ENCODE measurements around the gene PHLPP1.

Gene PHLPP1

DNA sequence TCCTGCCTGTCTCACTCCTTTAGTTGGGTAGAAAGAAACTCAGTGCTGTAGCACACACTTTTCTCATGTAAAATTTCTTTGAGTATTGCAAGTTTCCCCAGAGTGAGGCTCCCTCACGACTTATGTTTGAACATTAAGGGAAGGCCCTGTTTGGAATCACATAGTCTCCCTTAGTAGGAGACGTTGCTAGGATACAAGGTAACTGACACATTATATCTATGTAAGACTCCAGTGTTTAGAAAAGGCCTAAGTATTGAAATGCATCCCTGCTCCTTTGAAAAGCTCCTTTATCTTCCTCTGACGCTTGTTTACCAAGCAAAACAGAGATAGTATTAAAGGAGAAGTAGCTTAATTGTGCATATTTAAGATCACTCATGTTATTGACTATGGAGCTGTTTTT, 248.2 kb downstream of the PHLPP1 start:
- DNase-seq (ENCODE audit: low read depth in 2 of 2): no peak
- TF ChIP-seq, protein P1, sequence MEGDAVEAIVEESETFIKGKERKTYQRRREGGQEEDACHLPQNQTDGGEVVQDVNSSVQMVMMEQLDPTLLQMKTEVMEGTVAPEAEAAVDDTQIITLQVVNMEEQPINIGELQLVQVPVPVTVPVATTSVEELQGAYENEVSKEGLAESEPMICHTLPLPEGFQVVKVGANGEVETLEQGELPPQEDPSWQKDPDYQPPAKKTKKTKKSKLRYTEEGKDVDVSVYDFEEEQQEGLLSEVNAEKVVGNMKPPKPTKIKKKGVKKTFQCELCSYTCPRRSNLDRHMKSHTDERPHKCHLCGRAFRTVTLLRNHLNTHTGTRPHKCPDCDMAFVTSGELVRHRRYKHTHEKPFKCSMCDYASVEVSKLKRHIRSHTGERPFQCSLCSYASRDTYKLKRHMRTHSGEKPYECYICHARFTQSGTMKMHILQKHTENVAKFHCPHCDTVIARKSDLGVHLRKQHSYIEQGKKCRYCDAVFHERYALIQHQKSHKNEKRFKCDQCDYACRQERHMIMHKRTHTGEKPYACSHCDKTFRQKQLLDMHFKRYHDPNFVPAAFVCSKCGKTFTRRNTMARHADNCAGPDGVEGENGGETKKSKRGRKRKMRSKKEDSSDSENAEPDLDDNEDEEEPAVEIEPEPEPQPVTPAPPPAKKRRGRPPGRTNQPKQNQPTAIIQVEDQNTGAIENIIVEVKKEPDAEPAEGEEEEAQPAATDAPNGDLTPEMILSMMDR (IDR thresholded peaks at IDR 0.05; ENCODE audit: low read depth, low read length): no peak
- H3K4me3 ChIP-seq (replicated peaks in 1 of 2; ENCODE audit: low read depth in 2 of 2, low read length in 2 of 2): no peak overlapping the region

DNA sequence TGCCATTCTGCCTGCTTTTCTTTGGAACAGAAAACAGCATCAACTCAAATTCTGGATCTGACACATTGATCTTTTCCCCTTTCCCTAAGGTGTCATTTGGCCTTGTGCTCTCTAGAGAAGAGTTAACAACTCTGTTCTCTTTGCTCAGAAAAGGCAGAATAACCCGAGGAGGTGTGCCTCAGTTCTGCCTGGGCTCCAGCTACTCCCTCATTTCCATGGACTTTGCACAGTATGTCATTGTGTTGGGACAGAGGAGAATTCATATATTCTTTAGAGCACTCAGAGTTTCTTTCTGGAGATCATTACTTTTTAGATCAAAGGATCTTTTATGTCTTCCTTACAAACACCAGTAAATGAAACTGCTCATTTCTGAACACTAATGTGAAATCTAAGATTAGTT, 249.1 kb downstream of the PHLPP1 start:
- no peak for DNase-seq (ENCODE audit: low read depth in 2 of 2)
- TF ChIP-seq, protein P1 (IDR thresholded peaks at IDR 0.05; ENCODE audit: low read depth, low read length): no peak
- H3K4me3 ChIP-seq (replicated peaks in 1 of 2; ENCODE audit: low read depth in 2 of 2, low read length in 2 of 2): no peak overlapping the region

DNA sequence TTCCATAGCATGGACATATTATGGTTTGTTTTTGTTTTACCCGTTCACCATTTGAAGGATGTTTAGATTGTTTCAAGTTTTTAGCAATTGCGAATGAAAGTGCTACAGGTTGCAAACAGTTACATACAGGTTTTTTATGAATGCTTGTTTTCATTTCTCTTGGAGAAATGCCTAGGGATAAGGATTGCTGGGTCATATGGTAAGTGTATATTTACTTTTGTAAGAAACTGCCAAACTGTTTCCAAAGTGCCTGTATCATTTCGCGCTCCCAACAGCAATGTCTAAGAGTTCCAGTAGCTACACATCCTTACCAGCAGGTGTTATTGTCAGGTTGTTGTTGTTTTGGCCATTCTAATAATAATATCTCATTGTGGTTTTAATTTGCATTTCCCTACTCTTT, 251.7 kb downstream of the PHLPP1 start:
- DNase-seq (ENCODE audit: low read depth in 2 of 2): no peak
- TF ChIP-seq, protein P1 (IDR thresholded peaks at IDR 0.05; ENCODE audit: low read depth, low read length): no peak
- H3K4me3 ChIP-seq (replicated peaks in 1 of 2; ENCODE audit: low read depth in 2 of 2, low read length in 2 of 2): no peak overlapping the region

DNA sequence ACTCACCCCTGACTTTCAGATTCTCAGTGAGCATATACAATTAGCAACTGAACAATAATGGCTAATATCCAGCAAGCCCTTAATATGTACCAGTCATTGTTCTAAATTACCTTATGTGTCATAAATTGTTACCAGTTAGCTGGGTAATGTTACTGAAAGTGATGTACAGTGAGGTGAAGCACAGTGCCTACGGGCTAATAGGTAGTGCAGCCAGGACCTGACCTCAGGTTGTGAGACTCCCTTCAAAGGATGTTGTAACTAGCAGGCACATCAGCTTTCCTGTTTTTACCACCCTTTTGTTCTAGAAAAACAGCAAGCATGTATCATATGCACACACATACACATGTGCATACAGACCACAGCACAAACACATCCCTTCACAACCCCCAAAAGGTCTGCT, 258.3 kb downstream of the PHLPP1 start:
- no peak for DNase-seq (ENCODE audit: low read depth in 2 of 2)
- TF ChIP-seq, protein P1 (IDR thresholded peaks at IDR 0.05; ENCODE audit: low read depth, low read length): no peak
- no peak overlapping the region for H3K4me3 ChIP-seq (replicated peaks in 1 of 2; ENCODE audit: low read depth in 2 of 2, low read length in 2 of 2)

DNA sequence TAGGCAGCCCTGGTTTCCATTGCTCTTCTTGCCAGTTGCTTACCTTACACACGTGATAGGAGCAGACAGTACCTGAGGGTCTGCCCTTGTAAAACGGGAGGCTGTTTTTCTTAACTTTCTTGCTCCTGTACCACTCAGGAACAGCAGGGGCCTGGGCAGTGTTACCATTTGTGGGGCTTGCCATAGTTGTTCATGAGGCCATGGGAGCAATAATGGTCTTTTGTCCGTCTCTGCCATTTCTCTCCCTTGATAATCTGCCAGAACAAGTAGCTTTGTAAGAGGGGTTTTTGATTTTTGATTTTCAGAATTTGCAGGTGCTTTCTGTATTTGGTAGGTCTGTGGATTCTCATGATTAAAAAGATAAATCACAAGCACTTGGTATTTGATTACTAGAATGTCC, 259.0 kb downstream of the PHLPP1 start:
- DNase-seq (ENCODE audit: low read depth in 2 of 2): no peak
- H3K4me3 ChIP-seq (replicated peaks in 1 of 2; ENCODE audit: low read depth in 2 of 2, low read length in 2 of 2): no peak overlapping the region
- TF ChIP-seq, protein P1 (IDR thresholded peaks at IDR 0.05; ENCODE audit: low read depth, low read length): no peak

DNA sequence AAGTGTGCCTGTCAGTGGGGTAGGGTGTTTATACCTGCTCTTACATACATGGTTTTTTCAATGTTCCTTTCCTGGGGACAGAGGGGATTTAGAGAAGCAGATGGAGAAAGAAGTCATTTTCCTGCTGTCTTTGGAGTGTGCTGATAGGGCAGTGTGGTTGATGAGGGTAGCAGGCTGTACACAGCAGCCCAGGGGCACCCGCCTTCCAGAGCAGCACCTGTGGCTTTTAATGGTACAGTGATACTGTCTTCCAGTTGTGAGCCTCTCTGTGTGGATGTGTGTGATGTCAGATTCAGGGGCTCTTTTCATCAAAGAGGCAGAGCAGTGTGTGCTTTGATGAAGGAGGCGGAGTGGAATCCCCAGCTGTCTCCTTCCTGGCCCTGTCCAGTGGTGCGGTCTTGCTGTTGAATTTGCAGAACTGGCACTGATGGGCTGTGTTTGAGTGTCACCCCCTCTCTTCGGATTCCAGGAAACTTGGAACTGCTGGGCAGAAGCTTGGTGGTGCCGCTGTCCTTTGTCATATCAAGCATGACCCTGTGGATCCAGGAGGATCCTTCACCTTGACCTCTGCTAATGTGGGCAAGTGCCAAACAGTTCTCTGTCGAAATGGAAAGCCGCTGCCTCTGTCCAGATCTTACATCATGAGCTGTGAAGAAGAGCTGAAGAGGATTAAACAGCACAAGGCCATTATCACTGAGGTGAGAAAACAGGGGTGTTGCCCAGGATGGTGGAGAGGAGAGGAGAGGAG, 259.8 kb downstream of the PHLPP1 start:
- no peak overlapping the region for H3K4me3 ChIP-seq (replicated peaks in 1 of 2; ENCODE audit: low read depth in 2 of 2, low read length in 2 of 2)
- no peak for DNase-seq (ENCODE audit: low read depth in 2 of 2)
- TF ChIP-seq, protein P1 (IDR thresholded peaks at IDR 0.05; ENCODE audit: low read depth, low read length): no peak

DNA sequence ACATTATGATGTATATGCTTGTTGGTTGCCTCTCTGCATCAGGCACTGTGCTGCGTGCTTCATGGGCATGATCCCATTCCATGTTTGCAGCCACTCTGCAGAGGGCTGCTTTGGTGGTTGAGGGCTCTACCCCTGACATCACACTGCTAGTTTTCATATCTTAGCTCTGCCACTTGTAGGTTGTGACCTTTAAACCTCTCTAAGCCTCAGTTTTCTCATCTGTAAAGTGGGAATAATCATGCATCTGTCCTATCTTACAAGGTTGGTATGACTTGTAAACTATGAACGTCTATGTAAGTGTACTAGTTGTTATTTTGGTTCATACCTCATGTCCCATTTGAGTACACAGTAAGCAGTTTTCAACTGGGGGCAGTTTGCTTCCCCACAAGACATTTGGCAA, 260.4 kb downstream of the PHLPP1 start:
- DNase-seq (ENCODE audit: low read depth in 2 of 2): no peak
- TF ChIP-seq, protein P1 (IDR thresholded peaks at IDR 0.05; ENCODE audit: low read depth, low read length): no peak
- H3K4me3 ChIP-seq (replicated peaks in 1 of 2; ENCODE audit: low read depth in 2 of 2, low read length in 2 of 2): no peak overlapping the region
